Peyer's patch (tissue), 4 donors: ENCODE data around the gene APOL2. TPM values are rescaled to one million over a fixed set of nuclear protein-coding genes. Genes with fewer than 3 reads are reported as not detected.
"Not testable (repeated sequence)": the region's sequence is repeated elsewhere in the genome, so short reads cannot be mapped to it uniquely, and the experiment has no call there.

Source experiments
- DNase-seq, 3 donors: peaks; one replicate each; pipeline ENCODE4 v3.0.0-alpha.2; 2017 to 2019
- H3K27ac ChIP-seq, 4 donors: fragments of 200-600 bp; sonication (generic); one replicate each; pipeline ENCODE4 v1.5.1; 2016 to 2019
- H3K27me3 ChIP-seq, 2 donors: fragments of 200-600 bp; sonication (generic); one replicate each; pipeline ENCODE4 v1.5.1; 2019
- H3K36me3 ChIP-seq, 3 donors: fragments of 200-600 bp; sonication (generic); one replicate each; pipeline ENCODE4 v1.5.1; 2016 to 2019
- H3K4me1 ChIP-seq, 4 donors: fragments of 200-600 bp; sonication (generic); one replicate each; pipeline ENCODE4 v1.5.1; 2016 to 2019
- H3K4me3 ChIP-seq, 4 donors: fragments of 200-600 bp; sonication (generic); 1 replicate in 3 of 4; 2 replicates in 1 of 4; pipeline ENCODE4 v1.5.1; 2016 to 2019; ENCODE audit warnings: mild to moderate bottlenecking in 1 of 4
- H3K9me3 ChIP-seq, 4 donors: fragments of 200-600 bp; sonication (generic); one replicate each; pipeline ENCODE4 v1.5.1; 2016 to 2019; ENCODE audit warnings: mild to moderate bottlenecking in 1 of 4
- POLR2A ChIP-seq, 2 donors: fragments of 450-650 bp; IDR thresholded peaks; one replicate each; pipeline ENCODE4 v1.5.1; 2017; ENCODE audit warnings: antibody characterized with exemption in 2 of 2, mild to moderate bottlenecking in 2 of 2, moderate library complexity in 2 of 2
- total RNA-seq, 4 donors: library from RNA; depleted of rRNA; stranded (reverse); fragments of >200 nt; gene quantifications; one replicate each; pipeline ENCODE4 v1.1.0, GENCODE V29; 2016
- TF ChIP-seq, protein P1 (sequence below), 6 experiments: fragments of 450-650 bp in 4 of 6; fragments of 200-600 bp in 2 of 6; sonication (generic) in 1 of 6; IDR thresholded peaks; one replicate each; pipeline ENCODE4 v1.5.1; 2017 to 2019; ENCODE audit warnings: antibody characterized with exemption in 6 of 6, mild to moderate bottlenecking in 3 of 6, moderate library complexity in 1 of 6

The APOL2 gene
- total RNA-seq, 4 donors from 2014 or later, result 48.7 to 55.2 (median 52.3) TPM

DNA sequence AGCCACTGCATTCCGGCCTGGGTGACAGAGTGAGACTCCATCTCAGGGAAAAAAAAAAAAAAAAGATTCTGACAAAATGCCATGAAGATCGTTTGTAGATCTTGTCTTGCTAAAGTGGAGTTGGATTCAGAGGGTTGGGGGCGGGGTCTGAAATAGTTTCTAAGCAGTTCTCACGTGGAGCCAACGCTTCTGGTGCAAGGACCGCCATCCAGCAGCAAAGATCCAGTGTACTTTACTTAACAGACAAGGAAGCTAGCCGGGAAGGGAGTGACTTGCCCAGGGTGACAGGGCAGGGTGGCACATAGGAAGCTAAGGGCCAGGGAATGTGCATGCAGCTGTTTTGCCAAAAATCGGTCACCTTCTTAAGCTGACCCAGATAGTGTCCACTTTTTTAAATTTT, 41.1 kb upstream of the APOL2 start:
- Histone ChIP-seq H3K27me3 (no peaks in the 10 kb centered on the region), H3K9me3 (no peaks in the 10 kb centered on the region), H3K4me3 (no peak overlapping the region), H3K4me1 (peaks cover 0 to 9% (median 3%) of the 10 kb centered on the region in 4 donors), H3K36me3 (peaks cover 0 to 47% (median 0%) of the 10 kb centered on the region in 3 donors), H3K27ac (no peak overlapping the region)
- peak in 1 of 3 donors; percentile 56 for DNase-seq
- no peak for TF ChIP-seq POLR2A (IDR thresholded peaks at IDR 0.05)
- TF ChIP-seq, protein P1, sequence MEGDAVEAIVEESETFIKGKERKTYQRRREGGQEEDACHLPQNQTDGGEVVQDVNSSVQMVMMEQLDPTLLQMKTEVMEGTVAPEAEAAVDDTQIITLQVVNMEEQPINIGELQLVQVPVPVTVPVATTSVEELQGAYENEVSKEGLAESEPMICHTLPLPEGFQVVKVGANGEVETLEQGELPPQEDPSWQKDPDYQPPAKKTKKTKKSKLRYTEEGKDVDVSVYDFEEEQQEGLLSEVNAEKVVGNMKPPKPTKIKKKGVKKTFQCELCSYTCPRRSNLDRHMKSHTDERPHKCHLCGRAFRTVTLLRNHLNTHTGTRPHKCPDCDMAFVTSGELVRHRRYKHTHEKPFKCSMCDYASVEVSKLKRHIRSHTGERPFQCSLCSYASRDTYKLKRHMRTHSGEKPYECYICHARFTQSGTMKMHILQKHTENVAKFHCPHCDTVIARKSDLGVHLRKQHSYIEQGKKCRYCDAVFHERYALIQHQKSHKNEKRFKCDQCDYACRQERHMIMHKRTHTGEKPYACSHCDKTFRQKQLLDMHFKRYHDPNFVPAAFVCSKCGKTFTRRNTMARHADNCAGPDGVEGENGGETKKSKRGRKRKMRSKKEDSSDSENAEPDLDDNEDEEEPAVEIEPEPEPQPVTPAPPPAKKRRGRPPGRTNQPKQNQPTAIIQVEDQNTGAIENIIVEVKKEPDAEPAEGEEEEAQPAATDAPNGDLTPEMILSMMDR (IDR thresholded peaks at IDR 0.05), result no peak

DNA sequence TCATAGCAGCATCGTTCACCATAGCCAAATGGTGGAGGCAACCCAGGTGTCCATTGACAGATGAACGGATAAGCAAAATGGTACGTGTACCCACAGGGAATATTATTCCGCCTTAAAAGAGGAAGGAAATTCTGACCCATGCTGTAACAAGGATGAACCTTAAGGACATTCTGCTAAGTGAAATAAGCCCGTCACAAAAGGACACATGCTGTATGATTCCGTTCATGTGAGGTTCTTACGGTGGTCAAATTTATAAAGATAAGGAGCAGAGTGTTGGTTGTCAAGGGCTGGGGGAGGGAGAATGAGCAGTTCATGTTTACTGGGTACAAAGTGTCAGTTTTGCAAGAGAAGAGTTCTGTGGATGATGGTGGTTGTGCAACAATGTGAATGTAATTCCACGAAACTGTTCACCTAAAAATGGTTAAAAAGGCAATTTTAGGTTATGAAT, 39.9 kb upstream of the APOL2 start:
- peak in 1 of 3 donors; percentile 15 for DNase-seq
- H3K27me3 ChIP-seq, result no peaks in the 10 kb centered on the region
- no peaks in the 10 kb centered on the region for H3K9me3 ChIP-seq
- no peak for TF ChIP-seq POLR2A (IDR thresholded peaks at IDR 0.05)
- TF ChIP-seq, protein P1 (IDR thresholded peaks at IDR 0.05), result no peak
- H3K4me1 ChIP-seq, result peaks cover 0 to 9% (median 3%) of the 10 kb centered on the region in 4 donors
- H3K27ac ChIP-seq, result no peak overlapping the region
- peaks cover 0 to 36% (median 0%) of the 10 kb centered on the region in 3 donors for H3K36me3 ChIP-seq
- no peak overlapping the region for H3K4me3 ChIP-seq

DNA sequence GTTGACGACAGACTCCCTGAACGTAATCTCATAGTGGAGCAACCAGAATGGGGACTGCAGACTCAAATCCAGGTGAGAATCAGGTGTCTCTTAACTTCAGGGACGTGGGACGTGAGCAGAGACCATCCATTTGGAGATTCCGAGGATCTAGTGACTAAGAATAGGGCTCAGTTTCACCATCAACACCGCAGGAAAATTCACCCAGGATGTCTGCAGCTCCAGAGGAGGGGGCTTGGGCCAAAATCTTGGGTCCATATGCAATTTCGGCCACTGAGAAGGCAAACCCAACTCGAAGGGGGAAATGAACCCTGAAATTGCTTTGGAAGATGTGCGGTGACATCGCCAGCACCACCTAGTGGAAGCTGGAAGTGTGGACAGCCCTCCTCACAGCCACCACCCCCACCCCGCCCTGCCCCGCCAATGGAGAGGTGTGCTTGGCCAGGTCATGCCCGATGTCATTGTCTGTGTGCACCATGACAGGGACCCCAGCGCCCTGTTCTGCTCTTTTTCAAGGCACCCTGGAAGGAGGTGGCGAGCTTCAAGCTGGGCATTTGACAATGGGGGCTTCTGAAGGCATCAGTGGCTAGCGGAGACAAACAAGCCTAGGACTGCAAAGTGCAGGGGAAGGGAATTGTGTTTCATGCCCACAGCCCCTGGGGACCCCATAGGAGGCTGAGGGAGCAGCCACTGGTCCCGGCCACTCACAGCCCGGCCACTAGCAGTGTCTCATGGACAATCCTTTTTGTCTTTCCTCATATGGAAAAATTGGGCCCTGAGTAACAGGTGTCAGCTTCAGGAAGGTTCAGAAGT, 38.4 kb upstream of the APOL2 start:
- H3K36me3 ChIP-seq, result peaks cover 0 to 20% (median 0%) of the 10 kb centered on the region in 3 donors
- H3K27me3 ChIP-seq, result no peaks in the 10 kb centered on the region
- TF ChIP-seq, protein P1 (IDR thresholded peaks at IDR 0.05), result peak; percentile 62 to 80 (median 72)
- no peak for TF ChIP-seq POLR2A (IDR thresholded peaks at IDR 0.05)
- no peak overlapping the region for H3K27ac ChIP-seq
- H3K4me1 ChIP-seq, result peaks cover 0 to 9% (median 3%) of the 10 kb centered on the region in 4 donors
- no peaks in the 10 kb centered on the region for H3K9me3 ChIP-seq
- no peak overlapping the region for H3K4me3 ChIP-seq
- DNase-seq, result peak; percentile 57 to 83 (median 76)

DNA sequence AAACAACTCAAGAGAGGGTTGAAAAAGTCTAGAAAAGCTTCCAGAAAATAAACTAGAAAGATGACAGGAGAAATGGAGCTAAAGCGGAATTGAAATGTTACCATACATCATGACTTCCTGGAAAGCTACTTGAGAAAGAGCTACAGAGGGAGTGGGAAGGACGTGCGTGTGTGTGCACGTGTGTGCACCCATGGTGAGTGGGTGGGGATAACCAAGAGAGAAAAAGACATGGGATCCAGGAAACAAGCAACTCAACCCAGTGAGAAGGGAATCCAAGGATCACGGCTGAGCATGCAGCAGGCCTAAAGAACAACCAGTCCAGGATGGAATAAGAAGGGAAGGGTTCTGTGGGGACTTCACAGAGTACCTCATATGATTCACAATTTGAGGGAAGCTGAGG, 35.2 kb upstream of the APOL2 start:
- H3K27ac ChIP-seq, result no peak overlapping the region
- DNase-seq, result no peak
- TF ChIP-seq POLR2A (IDR thresholded peaks at IDR 0.05), result no peak
- TF ChIP-seq, protein P1 (IDR thresholded peaks at IDR 0.05), result no peak
- H3K9me3 ChIP-seq, result no peaks in the 10 kb centered on the region
- peaks cover 0 to 9% (median 3%) of the 10 kb centered on the region in 4 donors for H3K4me1 ChIP-seq
- no peaks in the 10 kb centered on the region for H3K36me3 ChIP-seq
- H3K27me3 ChIP-seq, result no peaks in the 10 kb centered on the region
- H3K4me3 ChIP-seq, result no peak overlapping the region

DNA sequence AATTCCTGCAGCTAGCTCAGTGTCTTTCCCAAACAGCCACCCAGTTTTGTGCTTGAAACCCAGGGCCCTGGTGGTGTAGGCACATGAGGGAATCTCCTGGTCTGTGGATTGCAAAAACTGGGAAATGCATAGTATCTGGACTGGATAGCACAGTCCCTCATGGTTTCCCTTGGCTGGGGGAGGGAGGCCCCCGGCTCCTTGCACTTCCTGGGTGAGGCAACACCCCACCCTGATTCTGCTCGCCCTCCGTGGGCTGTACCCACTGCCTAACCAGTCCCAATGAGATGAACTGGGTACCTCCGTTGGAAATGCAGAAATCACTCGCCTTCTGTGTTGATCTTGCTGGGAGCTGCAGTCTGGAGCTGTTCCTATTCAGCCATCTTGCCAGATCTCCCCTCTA, 32.6 kb upstream of the APOL2 start:
- not testable (repeated sequence) for H3K4me3 ChIP-seq, H3K27ac ChIP-seq, H3K9me3 ChIP-seq, H3K4me1 ChIP-seq, H3K27me3 ChIP-seq, H3K36me3 ChIP-seq
- DNase-seq, result peak in 1 of 3 donors; percentile 18

DNA sequence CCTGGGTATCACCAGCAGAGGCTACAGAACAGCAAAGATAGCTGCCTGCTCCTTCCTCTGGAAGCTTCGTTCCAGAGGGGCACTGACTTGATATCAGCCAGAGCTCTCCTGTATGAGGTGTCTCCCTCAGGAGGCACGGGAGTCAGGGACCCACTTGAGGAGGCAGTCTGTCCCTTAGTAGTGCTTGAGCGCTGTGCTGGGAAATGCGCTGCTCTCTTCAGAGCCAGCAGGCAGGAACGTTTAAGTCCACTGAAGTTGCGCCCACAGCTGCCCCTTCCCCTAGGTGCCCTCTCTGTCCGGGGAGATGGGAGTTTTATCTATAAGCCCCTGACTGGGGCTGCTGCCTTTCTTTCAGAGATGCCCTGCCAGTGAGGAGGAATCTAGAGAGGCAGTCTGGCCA, 31.9 kb upstream of the APOL2 start:
- not testable (repeated sequence) for H3K27ac ChIP-seq, H3K36me3 ChIP-seq, H3K4me1 ChIP-seq, H3K4me3 ChIP-seq, H3K27me3 ChIP-seq, H3K9me3 ChIP-seq
- peak in 1 of 3 donors; percentile 27 for DNase-seq
